Stimulated activated CD8-positive, alpha-beta memory T cell treated with anti-CD3 and anti-CD28 coated beads, Interleukin-4, amount 100 ng/mL, for 1 hour (primary cell): ENCODE data around the gene LHX5.

Source experiments
- DNase-seq, 2 donors: peaks; one replicate each; pipeline ENCODE4 v3.0.0-alpha.2; 2020; ENCODE audit warnings: low read depth in 2 of 2, low spot score in 1 of 2

The LHX5 gene

GRCh38 chr12:113440947-113441782 is 30.5 kb downstream of the LHX5 start:
- no peak for DNase-seq

- no peak for DNase-seq
These were observed 31.3 kb downstream of the LHX5 start for GRCh38 chr12:113440336-113440735.

GRCh38 chr12:113439606-113440030 is 32.1 kb downstream of the LHX5 start:
- DNase-seq, result no peak

GRCh38 chr12:113439301-113439597 is 32.4 kb downstream of the LHX5 start:
- no peak for DNase-seq

- no peak for DNase-seq
These were observed 33.0 kb downstream of the LHX5 start for GRCh38 chr12:113438523-113439300.

GRCh38 chr12:113437729-113438100 is 34.0 kb downstream of the LHX5 start:
- no peak for DNase-seq

GRCh38 chr12:113436993-113437728 is 34.5 kb downstream of the LHX5 start:
- no peak for DNase-seq

- no peak for DNase-seq
These were observed 35.1 kb downstream of the LHX5 start for GRCh38 chr12:113436586-113436985.

GRCh38 chr12:113435367-113435766 is 36.3 kb downstream of the LHX5 start:
- DNase-seq, result no peak

- no peak for DNase-seq
These were observed 38.7 kb downstream of the LHX5 start for GRCh38 chr12:113432986-113433385.

GRCh38 chr12:113428482-113428881 is 43.2 kb downstream of the LHX5 start:
- no peak for DNase-seq

- DNase-seq, result no peak
These were observed 43.8 kb downstream of the LHX5 start for GRCh38 chr12:113427882-113428281.

GRCh38 chr12:113425960-113426453 is 45.7 kb downstream of the LHX5 start:
- no peak for DNase-seq

GRCh38 chr12:113424915-113425823 is 46.5 kb downstream of the LHX5 start:
- DNase-seq, result peak in 1 of 2 donors; percentile 14

- no peak for DNase-seq
These were observed 47.2 kb downstream of the LHX5 start for GRCh38 chr12:113424456-113424855.

- no peak for DNase-seq
These were observed 48.6 kb downstream of the LHX5 start for GRCh38 chr12:113422886-113423669.

- DNase-seq, result no peak
These were observed 49.4 kb downstream of the LHX5 start, which contains the start of gene SDSL for GRCh38 chr12:113422030-113422885. SDSL (plus strand) TSS chr12:113422380; CDS start chr12:113427983, 5,603 bp downstream.

- DNase-seq, result no peak
These were observed 50.6 kb downstream of the LHX5 start for GRCh38 chr12:113420996-113421595.
